Measurements from ENCODE around the gene SYT17. TPM values are rescaled to one million over a fixed set of nuclear protein-coding genes. Genes with fewer than 3 reads are reported as not detected.

Gene SYT17
- total RNA-seq, 1 experiment from 2014 or later: not detected

GRCh38 chr16:19286827-19287226 is 118.8 kb downstream of the SYT17 start:
- in situ Hi-C loops (cut with HindIII; ENCODE audit: low sequenced_read_pairs): no loop called here
- DNase-seq (ENCODE audit: low spot score): no peak

DNA sequence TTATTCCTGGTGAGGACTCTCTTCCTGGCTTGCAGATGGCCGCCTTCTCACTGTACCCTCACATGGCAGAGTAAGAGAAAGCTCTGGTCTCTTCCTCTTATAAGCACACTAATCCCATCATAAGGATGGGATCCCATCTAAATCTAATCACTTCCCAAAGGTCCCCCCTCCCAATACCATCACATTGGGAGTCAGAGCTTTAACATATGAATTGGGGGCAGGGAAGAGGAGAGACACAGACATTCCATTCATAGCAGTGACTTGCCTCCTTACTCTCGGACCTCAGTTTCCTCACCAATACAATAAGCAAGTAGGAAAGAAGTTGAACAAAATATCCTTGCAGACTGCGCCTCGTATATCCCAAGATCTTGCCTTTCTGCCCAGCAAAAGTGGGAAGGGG is 119.2 kb downstream of the SYT17 start:
- in situ Hi-C loops (cut with HindIII; ENCODE audit: low sequenced_read_pairs): no loop called here
- no peak for DNase-seq (ENCODE audit: low spot score)

DNA sequence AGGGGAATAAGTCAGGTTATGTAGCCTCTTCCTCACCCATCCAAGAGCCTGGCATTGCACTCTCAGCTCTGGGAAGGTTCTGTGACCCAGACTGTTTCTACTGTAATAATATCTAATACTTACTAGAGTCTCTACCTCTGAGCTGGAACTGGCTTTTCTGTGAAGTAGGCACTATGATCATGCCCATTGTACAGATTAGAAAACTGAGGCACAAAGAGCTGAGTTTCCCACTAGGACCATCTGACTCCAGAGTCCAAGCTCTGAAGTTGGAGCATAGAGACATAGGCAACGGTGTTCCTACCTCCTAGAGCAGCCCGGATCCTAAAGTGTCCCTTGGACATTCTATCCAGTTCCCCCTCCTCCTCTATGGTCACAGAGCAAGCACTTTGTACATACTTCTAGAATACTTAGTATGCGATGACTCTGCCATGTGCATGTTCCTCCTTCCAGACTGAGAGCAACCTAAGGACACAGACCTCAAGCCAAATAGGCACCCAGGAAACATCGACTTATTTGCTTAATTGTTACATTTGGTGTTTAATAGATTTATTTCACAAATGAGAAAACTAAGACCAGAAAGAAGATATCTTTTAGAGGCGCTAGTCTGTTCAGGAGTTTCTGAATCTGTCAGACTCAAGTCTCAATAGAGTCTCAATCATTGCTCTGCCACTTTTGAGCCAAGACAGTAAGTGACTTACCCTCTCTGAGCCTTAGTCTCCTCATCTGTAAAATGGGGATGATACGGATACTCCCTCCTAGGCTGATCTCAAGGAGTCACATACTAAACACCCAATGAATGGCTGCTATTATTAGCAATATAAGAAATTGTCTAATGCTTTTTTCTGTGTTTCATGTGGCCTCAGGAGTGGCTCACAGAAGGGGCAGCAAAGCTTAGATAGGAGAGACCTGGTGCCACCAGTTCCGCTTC is 121.1 kb downstream of the SYT17 start:
- in situ Hi-C loops (cut with HindIII; ENCODE audit: low sequenced_read_pairs): no loop called here
- DNase-seq (ENCODE audit: low spot score): no peak

GRCh38 chr16:19289811-19290485 is 121.9 kb downstream of the SYT17 start:
- no peak for DNase-seq (ENCODE audit: low spot score)
- in situ Hi-C loops (cut with HindIII; ENCODE audit: low sequenced_read_pairs): no loop called here

DNA sequence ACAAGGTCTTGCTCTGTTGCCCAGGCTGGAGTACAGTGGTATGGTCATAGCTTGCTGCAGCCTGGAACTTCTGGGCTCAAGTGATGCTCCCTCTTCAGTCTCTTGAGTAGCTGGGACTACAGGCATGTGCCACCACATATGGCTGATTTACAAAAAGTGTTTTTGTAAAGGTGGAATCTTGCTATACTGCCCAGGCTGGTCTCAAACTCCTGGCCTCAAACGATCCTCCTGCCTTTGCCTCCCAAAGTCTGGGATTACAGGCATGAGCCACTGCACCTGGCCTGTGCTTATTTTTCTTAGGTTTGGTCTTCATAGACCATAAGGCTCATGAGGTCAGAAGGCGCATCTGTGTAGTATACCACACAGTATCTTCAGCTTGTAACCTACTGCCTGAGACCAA is 122.8 kb downstream of the SYT17 start:
- in situ Hi-C loops (cut with HindIII; ENCODE audit: low sequenced_read_pairs): no loop called here

GRCh38 chr16:19291475-19291874 is 123.4 kb downstream of the SYT17 start:
- DNase-seq (ENCODE audit: low spot score): no peak
- in situ Hi-C loops (cut with HindIII; ENCODE audit: low sequenced_read_pairs): no loop called here

More for the DNA sequence above, 122.8 kb downstream of the SYT17 start:
- DNase-seq (ENCODE audit: low spot score): no peak

- no peak for DNase-seq (ENCODE audit: low spot score)
- in situ Hi-C loops (cut with HindIII; ENCODE audit: low sequenced_read_pairs): no loop called here
Observed at GRCh38 chr16:19292186-19292585, 124.1 kb downstream of the SYT17 start.

DNA sequence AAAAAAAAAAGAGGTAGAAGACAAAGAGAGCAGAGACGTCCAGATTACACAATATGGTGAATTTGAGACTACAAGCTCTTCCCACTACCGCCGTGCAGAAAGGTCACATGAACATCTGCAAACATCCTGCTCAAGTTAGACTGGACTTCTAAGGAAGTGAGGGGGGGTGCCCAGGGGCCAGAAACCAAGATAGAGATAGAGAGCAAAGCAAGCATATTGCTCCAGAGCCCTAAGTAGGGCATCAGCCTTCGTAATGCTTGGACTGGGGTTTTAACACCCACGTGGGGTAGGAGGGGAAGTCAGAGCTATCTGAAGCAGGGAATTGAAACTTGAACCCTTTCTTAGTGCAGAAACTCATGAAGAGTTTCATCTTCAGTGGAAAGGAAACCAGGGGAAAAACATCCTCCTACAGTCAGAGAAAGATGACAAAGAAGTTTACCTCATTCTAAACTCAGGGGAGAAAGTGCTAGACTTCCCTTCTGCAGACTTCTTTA is 126.2 kb downstream of the SYT17 start:
- DNase-seq (ENCODE audit: low spot score): peak; percentile 8
- in situ Hi-C loops (cut with HindIII; ENCODE audit: low sequenced_read_pairs): no loop called here

DNA sequence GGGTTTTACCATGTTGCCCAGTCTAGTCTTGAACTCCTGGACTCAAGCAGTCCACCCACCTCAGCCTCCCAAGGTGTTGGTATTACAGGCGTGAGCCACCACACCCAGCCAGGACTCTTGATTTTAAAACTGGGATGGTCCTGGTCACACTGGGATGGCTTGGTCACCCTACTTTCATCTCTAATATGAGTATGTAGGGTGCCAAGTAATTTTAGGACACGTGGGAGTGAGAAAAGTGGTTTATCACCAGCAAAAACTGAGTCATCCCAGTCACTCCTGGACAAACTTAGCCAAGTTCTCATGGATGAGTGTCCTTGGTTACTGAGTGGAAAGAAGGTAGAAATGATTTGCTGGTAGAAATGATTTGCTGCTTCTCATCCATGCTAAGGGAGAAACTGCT is 127.4 kb downstream of the SYT17 start:
- in situ Hi-C loops (cut with HindIII; ENCODE audit: low sequenced_read_pairs): no loop called here
- no peak for DNase-seq (ENCODE audit: low spot score)

- in situ Hi-C loops (cut with HindIII; ENCODE audit: low sequenced_read_pairs): no loop called here
- no peak for DNase-seq (ENCODE audit: low spot score)
Observed at GRCh38 chr16:19297454-19297853, 129.4 kb downstream of the SYT17 start.

DNA sequence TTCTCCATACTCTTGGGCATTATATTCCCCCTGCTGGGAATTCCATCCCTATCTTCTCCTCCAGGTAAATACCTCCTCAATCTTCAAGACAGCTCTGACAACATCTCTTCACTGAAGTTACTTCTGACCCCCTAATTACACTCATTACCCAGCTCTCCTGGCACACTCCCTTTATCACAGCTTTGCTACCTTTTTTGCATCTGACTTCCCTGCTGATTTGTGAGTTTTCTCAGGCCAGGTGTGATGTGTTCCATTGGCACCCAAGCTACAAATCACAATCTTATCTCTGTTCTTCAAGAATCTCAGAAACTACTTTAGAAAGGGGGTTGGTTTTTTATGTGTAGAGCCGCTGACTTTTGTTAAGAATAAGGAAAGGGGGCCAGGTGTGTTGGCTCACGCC is 131.5 kb downstream of the SYT17 start:
- in situ Hi-C loops (cut with HindIII; ENCODE audit: low sequenced_read_pairs): no loop called here
- no peak for DNase-seq (ENCODE audit: low spot score)

DNA sequence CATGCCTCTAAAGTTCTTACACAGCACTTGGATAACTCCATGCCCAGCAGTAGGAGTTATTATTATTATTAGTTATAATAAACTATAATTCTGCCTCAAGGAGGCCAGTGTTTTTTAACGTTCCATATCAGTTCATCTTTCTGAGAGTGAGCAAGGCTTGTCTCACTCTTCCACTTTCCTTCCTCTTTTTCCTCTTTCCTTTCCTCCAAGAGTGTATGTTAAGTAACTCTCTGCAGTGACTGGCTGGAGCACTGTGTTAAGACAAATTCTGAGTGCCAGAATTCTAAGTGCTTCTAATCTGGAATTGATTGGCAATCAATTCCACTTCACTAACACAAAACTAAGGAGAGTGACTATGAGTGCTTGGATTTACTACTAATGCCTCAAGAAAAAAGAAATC is 133.9 kb downstream of the SYT17 start:
- DNase-seq (ENCODE audit: low spot score): no peak

GRCh38 chr16:19304750-19305149 is 136.7 kb downstream of the SYT17 start:
- in situ Hi-C loops (cut with HindIII; ENCODE audit: low sequenced_read_pairs): no loop called here
- DNase-seq (ENCODE audit: low spot score): no peak

More for the DNA sequence above, 133.9 kb downstream of the SYT17 start:
- in situ Hi-C loops (cut with HindIII; ENCODE audit: low sequenced_read_pairs): no loop called here

GRCh38 chr16:19305443-19305842 is 137.4 kb downstream of the SYT17 start:
- DNase-seq (ENCODE audit: low spot score): no peak
- in situ Hi-C loops (cut with HindIII; ENCODE audit: low sequenced_read_pairs): no loop called here

DNA sequence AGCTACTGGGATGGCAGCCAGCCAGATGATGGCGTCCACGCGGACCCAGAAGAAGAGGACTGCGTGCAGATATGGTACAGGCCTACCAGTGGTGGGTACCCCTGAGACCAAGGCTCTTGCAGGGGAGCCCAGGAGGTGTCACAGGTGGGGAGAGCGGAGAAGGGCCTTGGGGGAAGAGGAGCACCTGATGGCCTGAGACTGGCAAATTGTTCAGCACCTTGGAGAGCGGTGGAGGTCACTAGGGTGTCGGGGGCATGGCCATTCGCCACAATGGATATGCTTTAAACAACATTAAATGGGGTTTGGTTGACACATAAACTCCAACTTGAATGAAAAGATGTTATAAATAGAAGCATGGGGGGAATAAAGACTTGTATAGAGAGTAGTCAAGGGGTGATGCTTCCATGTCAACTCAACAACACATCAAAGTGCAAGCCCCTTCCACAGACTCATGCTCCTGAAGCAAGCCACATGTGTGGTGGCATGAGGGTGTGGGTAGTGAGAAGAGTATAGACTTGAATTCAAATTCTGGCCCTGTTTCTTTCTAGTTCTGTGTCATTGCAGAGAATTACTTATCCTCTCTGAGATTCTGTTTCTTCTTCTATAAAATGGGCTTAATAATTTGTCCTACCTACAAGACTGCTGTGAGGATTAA is 139.7 kb downstream of the SYT17 start:
- DNase-seq (ENCODE audit: low spot score): no peak
- in situ Hi-C loops (cut with HindIII; ENCODE audit: low sequenced_read_pairs): no loop called here

- in situ Hi-C loops (cut with HindIII; ENCODE audit: low sequenced_read_pairs): no loop called here
- no peak for DNase-seq (ENCODE audit: low spot score)
Observed at GRCh38 chr16:19308392-19308791, 140.4 kb downstream of the SYT17 start.

- no peak for DNase-seq (ENCODE audit: low spot score)
- in situ Hi-C loops (cut with HindIII; ENCODE audit: low sequenced_read_pairs): no loop called here
Observed at GRCh38 chr16:19309178-19309577, 141.1 kb downstream of the SYT17 start.

DNA sequence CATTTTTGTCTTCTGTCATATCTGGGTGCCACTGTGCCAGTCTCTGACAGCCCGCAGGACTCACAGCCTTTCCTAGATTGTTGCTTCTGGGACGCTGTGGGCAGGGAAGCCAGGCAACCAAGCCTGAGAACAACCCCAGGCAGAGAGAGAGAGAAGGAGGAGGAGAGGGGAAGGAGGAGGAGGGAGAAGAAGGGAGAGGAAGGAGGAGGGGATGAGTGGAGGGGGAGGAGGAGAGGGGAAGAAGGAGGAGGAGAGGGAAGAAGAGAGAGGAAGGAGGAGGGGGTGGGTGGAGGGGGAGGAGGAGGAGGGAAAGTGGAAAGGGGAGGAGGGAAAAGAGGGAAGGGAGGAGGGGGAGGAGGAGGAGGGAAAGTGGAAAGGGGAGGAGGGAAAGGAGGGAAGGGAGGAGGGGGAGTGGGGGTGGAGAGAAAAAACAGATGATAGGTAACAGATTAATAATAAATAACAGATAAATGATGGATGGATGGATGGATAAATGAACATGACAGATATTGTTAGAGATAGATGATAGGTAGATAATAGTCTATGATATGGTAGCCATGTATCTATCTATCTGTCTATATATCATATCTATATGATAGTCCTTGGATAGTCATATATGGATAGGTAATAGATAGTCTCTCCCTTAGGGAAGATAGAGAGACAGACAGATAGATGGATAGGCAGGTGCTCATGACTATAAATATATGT is 146.8 kb downstream of the SYT17 start:
- DNase-seq (ENCODE audit: low spot score): no peak
- in situ Hi-C loops (cut with HindIII; ENCODE audit: low sequenced_read_pairs): no loop called here

- in situ Hi-C loops (cut with HindIII; ENCODE audit: low sequenced_read_pairs): no loop called here
- no peak for DNase-seq (ENCODE audit: low spot score)
Observed at GRCh38 chr16:19315889-19316433, 147.9 kb downstream of the SYT17 start.

Data from G401 (cell line).